Measurements from ENCODE around the gene LRP1B.
"Not testable (repeated sequence)": the region's sequence is repeated elsewhere in the genome, so short reads cannot be mapped to it uniquely, and the experiment has no call there.

The LRP1B gene

GRCh38 chr2:140972724-140973123 is 1158.1 kb downstream of the LRP1B start:
- no peak for DNase-seq

- DNase-seq, result not testable (repeated sequence)
These were observed 1166.5 kb downstream of the LRP1B start for GRCh38 chr2:140964324-140964723.

GRCh38 chr2:140949932-140950331 is 1180.9 kb downstream of the LRP1B start:
- no peak for DNase-seq

GRCh38 chr2:140947236-140947635 is 1183.6 kb downstream of the LRP1B start:
- DNase-seq, result no peak

GRCh38 chr2:140943867-140944266 is 1186.9 kb downstream of the LRP1B start:
- DNase-seq, result no peak

GRCh38 chr2:140942284-140942683 is 1188.5 kb downstream of the LRP1B start:
- no peak for DNase-seq

- DNase-seq, result no peak
These were observed 1201.0 kb downstream of the LRP1B start for GRCh38 chr2:140929849-140930248.

GRCh38 chr2:140918426-140918825 is 1212.4 kb downstream of the LRP1B start:
- DNase-seq, result no peak

GRCh38 chr2:140916410-140916809 is 1214.4 kb downstream of the LRP1B start:
- no peak for DNase-seq

- no peak for DNase-seq
These were observed 1220.1 kb downstream of the LRP1B start for GRCh38 chr2:140910683-140911082.

GRCh38 chr2:140905083-140905781 is 1225.6 kb downstream of the LRP1B start:
- DNase-seq, result no peak

- DNase-seq, result no peak
These were observed 1235.4 kb downstream of the LRP1B start for GRCh38 chr2:140895378-140895777.

GRCh38 chr2:140893685-140894084 is 1237.1 kb downstream of the LRP1B start:
- no peak for DNase-seq

GRCh38 chr2:140892911-140893637 is 1237.7 kb downstream of the LRP1B start:
- no peak for DNase-seq

- DNase-seq, result no peak
These were observed 1238.4 kb downstream of the LRP1B start for GRCh38 chr2:140892436-140892835.

- DNase-seq, result no peak
These were observed 1239.1 kb downstream of the LRP1B start for GRCh38 chr2:140891614-140892212.

GRCh38 chr2:140882671-140883620 is 1247.9 kb downstream of the LRP1B start:
- no peak for DNase-seq

GRCh38 chr2:140880573-140880972 is 1250.2 kb downstream of the LRP1B start:
- DNase-seq, result no peak

- no peak for DNase-seq
These were observed 1254.8 kb downstream of the LRP1B start for GRCh38 chr2:140876015-140876414.

GRCh38 chr2:140873915-140874531 is 1256.8 kb downstream of the LRP1B start:
- DNase-seq, result no peak

- no peak for DNase-seq
These were observed 1260.9 kb downstream of the LRP1B start for GRCh38 chr2:140869925-140870324.

- no peak for DNase-seq
These were observed 1261.7 kb downstream of the LRP1B start for GRCh38 chr2:140869107-140869506.

Measured in stimulated activated CD4-positive, alpha-beta T cell treated with anti-CD3 and anti-CD28 coated beads, Interleukin-4, amount 100 ng/mL, for 1 hour (primary cell).